Upper lobe of left lung (tissue), 4 donors: ENCODE measurements around the gene STIP1.

Experiments
- EP300 ChIP-seq, 4 donors: sonication (generic); formaldehyde crosslinking; IDR thresholded peaks; one replicate each; pipeline ENCODE4 v1.5.1; 2017; ENCODE audit warnings: antibody characterized with exemption in 4 of 4, control low read depth in 2 of 4
- TF ChIP-seq, protein P1 (sequence below), 6 experiments: fragments of 450-650 bp in 4 of 6; fragments of 200-600 bp in 2 of 6; sonication (generic) in 2 of 6; IDR thresholded peaks; one replicate each; pipeline ENCODE4 v1.5.1; 2016 to 2019; ENCODE audit warnings: antibody characterized with exemption in 6 of 6

DNA sequence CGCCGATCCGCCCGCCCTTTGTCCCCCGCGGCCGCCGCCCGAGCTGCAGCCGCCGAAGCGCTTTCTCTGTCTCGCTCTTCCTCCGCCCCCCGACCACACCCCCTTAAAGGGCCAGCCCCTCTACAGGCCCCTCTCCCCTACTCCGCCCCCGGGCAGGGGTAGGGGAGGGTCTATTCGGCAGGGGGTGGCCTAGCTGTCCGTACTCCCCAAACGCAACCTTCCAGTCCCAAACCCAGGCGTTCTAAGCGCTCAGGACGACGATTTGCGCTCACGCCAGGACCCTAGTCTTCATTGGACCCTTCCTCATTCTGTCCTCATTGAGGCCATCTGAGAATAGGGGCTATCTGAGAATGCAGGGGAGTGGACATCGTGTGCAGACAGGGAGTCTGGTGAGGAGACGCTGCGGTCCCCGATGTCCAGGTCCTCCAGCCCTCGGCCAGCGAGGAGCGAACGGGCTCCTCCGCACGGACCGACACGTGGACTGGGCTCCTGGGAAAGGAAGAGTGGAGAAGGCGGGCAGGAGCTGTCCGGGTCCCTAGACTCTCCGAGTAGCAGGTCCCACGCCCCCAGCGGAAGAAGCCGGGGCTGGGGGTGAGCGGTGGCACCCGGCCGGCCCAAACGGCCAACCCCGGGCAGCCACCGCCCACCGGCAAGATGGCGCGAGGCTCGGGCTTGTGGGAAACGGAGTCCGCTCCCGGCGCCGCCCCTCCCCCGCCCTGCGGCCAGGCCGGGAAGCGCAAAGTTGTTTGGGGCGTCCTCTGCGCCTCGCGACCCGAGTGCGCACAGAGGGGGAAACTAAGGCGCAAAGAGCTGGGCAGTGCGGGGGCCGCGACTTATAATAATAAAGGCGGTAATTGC lies 61.1 kb downstream of the STIP1 start, which contains the start of gene PPP1R14B:
- TF ChIP-seq EP300 (IDR thresholded peaks at IDR 0.05), result no peak
- TF ChIP-seq, protein P1, sequence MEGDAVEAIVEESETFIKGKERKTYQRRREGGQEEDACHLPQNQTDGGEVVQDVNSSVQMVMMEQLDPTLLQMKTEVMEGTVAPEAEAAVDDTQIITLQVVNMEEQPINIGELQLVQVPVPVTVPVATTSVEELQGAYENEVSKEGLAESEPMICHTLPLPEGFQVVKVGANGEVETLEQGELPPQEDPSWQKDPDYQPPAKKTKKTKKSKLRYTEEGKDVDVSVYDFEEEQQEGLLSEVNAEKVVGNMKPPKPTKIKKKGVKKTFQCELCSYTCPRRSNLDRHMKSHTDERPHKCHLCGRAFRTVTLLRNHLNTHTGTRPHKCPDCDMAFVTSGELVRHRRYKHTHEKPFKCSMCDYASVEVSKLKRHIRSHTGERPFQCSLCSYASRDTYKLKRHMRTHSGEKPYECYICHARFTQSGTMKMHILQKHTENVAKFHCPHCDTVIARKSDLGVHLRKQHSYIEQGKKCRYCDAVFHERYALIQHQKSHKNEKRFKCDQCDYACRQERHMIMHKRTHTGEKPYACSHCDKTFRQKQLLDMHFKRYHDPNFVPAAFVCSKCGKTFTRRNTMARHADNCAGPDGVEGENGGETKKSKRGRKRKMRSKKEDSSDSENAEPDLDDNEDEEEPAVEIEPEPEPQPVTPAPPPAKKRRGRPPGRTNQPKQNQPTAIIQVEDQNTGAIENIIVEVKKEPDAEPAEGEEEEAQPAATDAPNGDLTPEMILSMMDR (IDR thresholded peaks at IDR 0.05), result peak in 5 of 6 experiments; percentile 16 to 52 (median 42)
